HepG2 (cell line): Measurements from ENCODE around the gene RBCK1. TPM values are rescaled to one million over a fixed set of nuclear protein-coding genes. Genes with fewer than 3 reads are reported as not detected.

Source experiments
- ATF7-NPFF ChIP-seq: sonication (generic); formaldehyde crosslinking; IDR thresholded peaks from 2 replicates; pipeline ENCODE4 v1.8.1; 2023; ENCODE audit warnings: mild to moderate bottlenecking, low read depth, missing genetic modification reagents, moderate library complexity
- CREB3 ChIP-seq: sonication (generic); formaldehyde crosslinking; IDR thresholded peaks from 2 replicates; pipeline ENCODE4 v1.5.0; 2020; ENCODE audit warnings: missing genetic modification reagents
- FOXJ3 ChIP-seq: sonication (generic); formaldehyde crosslinking; IDR thresholded peaks from 2 replicates; pipeline ENCODE4 v1.4.0; 2020; ENCODE audit warnings: missing genetic modification reagents, mild to moderate bottlenecking, borderline replicate concordance
- FOXO1 ChIP-seq: sonication (generic); formaldehyde crosslinking; IDR thresholded peaks from 2 replicates; pipeline ENCODE4 v1.4.0; 2020; ENCODE audit warnings: missing genetic modification reagents
- GZF1 ChIP-seq: sonication (generic); formaldehyde crosslinking; IDR thresholded peaks from 2 replicates; pipeline ENCODE4 v1.5.1; 2020; ENCODE audit warnings: mild to moderate bottlenecking, missing genetic modification reagents
- HIVEP1 ChIP-seq: sonication (generic); formaldehyde crosslinking; IDR thresholded peaks from 2 replicates; pipeline ENCODE4 v1.4.0; 2020; ENCODE audit warnings: mild to moderate bottlenecking, missing genetic modification reagents
- NCOA2 ChIP-seq: sonication (generic); formaldehyde crosslinking; IDR thresholded peaks from 2 replicates; pipeline ENCODE4 v1.8.0; 2022; ENCODE audit warnings: inconsistent platforms
- SAP130 ChIP-seq: IDR thresholded peaks from 2 replicates; pipeline ENCODE4 v1.6.1; 2016; ENCODE audit warnings: low read depth
- SP2 ChIP-seq: sonication (generic); formaldehyde crosslinking; IDR thresholded peaks from 2 replicates; pipeline ENCODE4 v1.5.1; 2020; ENCODE audit warnings: mild to moderate bottlenecking, missing genetic modification reagents
- YEATS2 ChIP-seq: sonication (generic); formaldehyde crosslinking; IDR thresholded peaks from 2 replicates; pipeline ENCODE4 v1.4.0; 2020; ENCODE audit warnings: missing genetic modification reagents, borderline replicate concordance
- ZBTB42 ChIP-seq: sonication (generic); formaldehyde crosslinking; IDR thresholded peaks from 2 replicates; pipeline ENCODE4 v1.5.0; 2020; ENCODE audit warnings: mild to moderate bottlenecking, missing genetic modification reagents
- ZNF326 ChIP-seq: sonication (generic); formaldehyde crosslinking; IDR thresholded peaks from 2 replicates; pipeline ENCODE4 v1.4.0; 2020; ENCODE audit warnings: missing genetic modification reagents, borderline replicate concordance
- ZNF331 ChIP-seq: sonication (generic); formaldehyde crosslinking; IDR thresholded peaks from 2 replicates; pipeline ENCODE4 v1.4.0; 2020; ENCODE audit warnings: missing genetic modification reagents
- ZUFSP ChIP-seq: sonication (generic); formaldehyde crosslinking; IDR thresholded peaks from 2 replicates; pipeline ENCODE4 v1.9.0; 2021; ENCODE audit warnings: missing genetic modification reagents, mild to moderate bottlenecking, borderline replicate concordance
- polyA plus RNA-seq, 8 experiments: library from polyadenylated mRNA; depleted of rRNA in 3 of 8; stranded (reverse) in 7 of 8; unstranded in 1 of 8; fragments of >200 nt; fragmentation: Illumina TruSeq in 4 of 8; extraction: Trizol in 4 of 8; gene quantifications; 2 replicates each; pipeline versions ENCODE4 v1.2.1 to v1.2.3, GENCODE V29; 2011 to 2016; ENCODE audit warnings: low read depth in 4 of 8, missing spikeins in 1 of 8, mixed read lengths in 1 of 8; ENCODE audit not compliant: insufficient read depth in 1 of 8
- total RNA-seq, 5 experiments: library from RNA; depleted of rRNA; stranded (reverse); fragments of >200 nt; fragmentation: Illumina TruSeq; extraction: Trizol; gene quantifications; 2 replicates each; pipeline ENCODE4 v1.2.3, GENCODE V29; 2016; ENCODE audit warnings: low read depth in 1 of 5
- TF ChIP-seq, protein P1 (sequence below): sonication (generic); formaldehyde crosslinking; IDR thresholded peaks from 2 replicates; pipeline ENCODE4 v1.5.1; 2020; ENCODE audit warnings: mild to moderate bottlenecking, moderate library complexity, missing genetic modification reagents
- TF ChIP-seq, protein P2 (sequence below): sonication (generic); formaldehyde crosslinking; IDR thresholded peaks from 2 replicates; pipeline ENCODE4 v1.4.0; 2020; ENCODE audit warnings: missing genetic modification reagents, borderline replicate concordance

Gene RBCK1
- total and polyA plus RNA-seq, 2 of the 13 experiments (the other 11 are each of a cell fraction or from before 2014, with no cell fraction given) = 149 to 215 TPM

DNA sequence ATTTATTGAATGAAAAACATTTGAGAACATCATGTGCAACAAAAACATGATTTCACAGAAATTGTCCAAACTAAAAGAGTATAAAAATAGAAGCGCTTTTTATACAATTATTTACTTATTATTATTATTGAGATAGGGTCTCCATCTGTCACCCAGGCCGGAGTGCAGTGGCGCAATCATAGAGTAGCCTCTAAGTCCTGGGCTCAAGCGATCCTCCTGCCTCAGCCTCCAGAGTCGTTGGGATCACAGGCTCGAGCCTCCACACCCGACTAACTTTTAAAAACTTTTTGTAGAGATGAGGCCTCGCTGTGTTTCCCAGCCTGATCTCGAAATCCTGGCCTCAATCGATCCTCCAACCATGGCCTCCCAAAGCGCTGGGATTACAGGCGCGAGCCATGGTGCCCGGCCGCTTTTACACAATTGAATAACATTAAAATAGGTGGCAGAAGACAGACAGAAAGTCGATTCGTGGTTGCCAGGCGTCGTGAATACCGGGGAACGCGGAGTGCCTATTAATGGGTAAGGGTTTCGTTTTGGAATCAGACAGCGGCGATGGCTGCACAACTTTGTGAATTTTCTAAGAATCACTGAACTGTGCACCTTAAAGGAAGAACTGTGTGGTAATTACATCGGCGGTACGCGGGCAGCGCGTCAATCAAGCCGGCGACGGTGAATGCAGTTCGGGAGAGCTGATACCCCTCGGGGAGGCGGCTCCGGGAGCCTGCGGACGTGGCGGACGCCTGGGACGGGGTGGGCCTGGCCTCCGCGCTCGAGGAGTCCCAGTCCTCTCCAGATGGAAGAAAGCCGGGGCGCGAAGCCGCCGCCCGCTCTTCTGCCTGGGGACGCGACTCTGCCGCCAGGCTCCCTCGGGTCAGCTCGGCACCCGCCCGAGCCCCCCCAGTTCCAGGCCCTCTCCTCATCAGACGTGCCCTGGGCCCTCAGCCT is 53.4 kb downstream of the RBCK1 start (continued):
- TF ChIP-seq ATF7-NPFF (no peak; the same call in 1 of the 2 replicates), ZNF326 (CRISPR knock-in tag) (no peak), CREB3 (CRISPR knock-in tag) (no peak), FOXO1 (CRISPR knock-in tag) (no peak), ZNF331 (CRISPR knock-in tag) (no peak), NCOA2 (CRISPR knock-in tag) (no peak), SP2 (CRISPR knock-in tag) (no peak), ZUFSP (CRISPR knock-in tag) (no peak), ZBTB42 (CRISPR knock-in tag) (no peak), YEATS2 (CRISPR knock-in tag) (no peak), HIVEP1 (0 out of 2 replicates have a peak, but pooled peaks have one; percentile 47), FOXJ3 (peak; percentile 26; the same call in 1 of the 2 replicates), GZF1 (CRISPR knock-in tag) (no peak), SAP130 (CRISPR knock-in tag) (peak; percentile 64; the same call in 1 of the 2 replicates)
- TF ChIP-seq, protein P1, sequence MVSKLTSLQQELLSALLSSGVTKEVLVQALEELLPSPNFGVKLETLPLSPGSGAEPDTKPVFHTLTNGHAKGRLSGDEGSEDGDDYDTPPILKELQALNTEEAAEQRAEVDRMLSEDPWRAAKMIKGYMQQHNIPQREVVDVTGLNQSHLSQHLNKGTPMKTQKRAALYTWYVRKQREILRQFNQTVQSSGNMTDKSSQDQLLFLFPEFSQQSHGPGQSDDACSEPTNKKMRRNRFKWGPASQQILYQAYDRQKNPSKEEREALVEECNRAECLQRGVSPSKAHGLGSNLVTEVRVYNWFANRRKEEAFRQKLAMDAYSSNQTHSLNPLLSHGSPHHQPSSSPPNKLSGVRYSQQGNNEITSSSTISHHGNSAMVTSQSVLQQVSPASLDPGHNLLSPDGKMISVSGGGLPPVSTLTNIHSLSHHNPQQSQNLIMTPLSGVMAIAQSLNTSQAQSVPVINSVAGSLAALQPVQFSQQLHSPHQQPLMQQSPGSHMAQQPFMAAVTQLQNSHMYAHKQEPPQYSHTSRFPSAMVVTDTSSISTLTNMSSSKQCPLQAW (CRISPR knock-in tag) = no peak
- TF ChIP-seq, protein P2, sequence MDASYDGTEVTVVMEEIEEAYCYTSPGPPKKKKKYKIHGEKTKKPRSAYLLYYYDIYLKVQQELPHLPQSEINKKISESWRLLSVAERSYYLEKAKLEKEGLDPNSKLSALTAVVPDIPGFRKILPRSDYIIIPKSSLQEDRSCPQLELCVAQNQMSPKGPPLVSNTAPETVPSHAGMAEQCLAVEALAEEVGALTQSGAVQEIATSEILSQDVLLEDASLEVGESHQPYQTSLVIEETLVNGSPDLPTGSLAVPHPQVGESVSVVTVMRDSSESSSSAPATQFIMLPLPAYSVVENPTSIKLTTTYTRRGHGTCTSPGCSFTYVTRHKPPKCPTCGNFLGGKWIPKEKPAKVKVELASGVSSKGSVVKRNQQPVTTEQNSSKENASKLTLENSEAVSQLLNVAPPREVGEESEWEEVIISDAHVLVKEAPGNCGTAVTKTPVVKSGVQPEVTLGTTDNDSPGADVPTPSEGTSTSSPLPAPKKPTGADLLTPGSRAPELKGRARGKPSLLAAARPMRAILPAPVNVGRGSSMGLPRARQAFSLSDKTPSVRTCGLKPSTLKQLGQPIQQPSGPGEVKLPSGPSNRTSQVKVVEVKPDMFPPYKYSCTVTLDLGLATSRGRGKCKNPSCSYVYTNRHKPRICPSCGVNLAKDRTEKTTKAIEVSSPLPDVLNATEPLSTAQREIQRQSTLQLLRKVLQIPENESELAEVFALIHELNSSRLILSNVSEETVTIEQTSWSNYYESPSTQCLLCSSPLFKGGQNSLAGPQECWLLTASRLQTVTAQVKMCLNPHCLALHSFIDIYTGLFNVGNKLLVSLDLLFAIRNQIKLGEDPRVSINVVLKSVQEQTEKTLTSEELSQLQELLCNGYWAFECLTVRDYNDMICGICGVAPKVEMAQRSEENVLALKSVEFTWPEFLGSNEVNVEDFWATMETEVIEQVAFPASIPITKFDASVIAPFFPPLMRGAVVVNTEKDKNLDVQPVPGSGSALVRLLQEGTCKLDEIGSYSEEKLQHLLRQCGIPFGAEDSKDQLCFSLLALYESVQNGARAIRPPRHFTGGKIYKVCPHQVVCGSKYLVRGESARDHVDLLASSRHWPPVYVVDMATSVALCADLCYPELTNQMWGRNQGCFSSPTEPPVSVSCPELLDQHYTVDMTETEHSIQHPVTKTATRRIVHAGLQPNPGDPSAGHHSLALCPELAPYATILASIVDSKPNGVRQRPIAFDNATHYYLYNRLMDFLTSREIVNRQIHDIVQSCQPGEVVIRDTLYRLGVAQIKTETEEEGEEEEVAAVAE (CRISPR knock-in tag) = peak; percentile 18; the same call in 1 of the 2 replicates
